Hindlimb muscle (tissue), 1 donor: ENCODE results near the gene UBR4. TPM values are rescaled to one million over a fixed set of nuclear protein-coding genes. Genes with fewer than 3 reads are reported as not detected.

ENCODE experiments used
- DNase-seq: peaks from one replicate; pipeline ENCODE4 v3.0.0-alpha.2; 2013
- polyA plus RNA-seq: library from polyadenylated mRNA; unstranded; fragments of 120-200 nt; gene quantifications from one replicate; pipeline ENCODE4 v1.2.1, GENCODE V29; 2013; ENCODE audit not compliant: insufficient read length

The UBR4 gene
- polyA plus RNA-seq, 1 donor, result 98.1 TPM

DNA sequence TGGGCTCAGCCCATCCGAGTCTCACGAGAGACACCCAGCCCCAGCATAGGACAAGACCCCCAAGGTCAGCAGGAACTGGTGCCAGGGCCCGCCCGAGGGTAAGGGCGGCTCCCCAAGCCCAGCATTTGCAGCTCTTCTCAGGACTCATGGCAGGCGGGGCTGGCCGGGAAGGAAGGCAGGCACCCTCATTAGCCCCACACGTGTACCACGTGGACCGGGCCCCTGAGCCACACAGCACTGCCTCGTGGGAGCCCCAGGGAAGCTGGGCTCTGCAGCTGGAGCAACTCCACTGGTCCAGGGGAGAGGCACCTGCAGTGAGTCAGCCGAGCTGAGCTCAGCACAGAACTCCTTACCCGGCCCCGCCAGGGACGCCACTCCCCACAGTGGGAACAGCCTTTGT, 155.8 kb downstream of the UBR4 start:
- no peak for DNase-seq

DNA sequence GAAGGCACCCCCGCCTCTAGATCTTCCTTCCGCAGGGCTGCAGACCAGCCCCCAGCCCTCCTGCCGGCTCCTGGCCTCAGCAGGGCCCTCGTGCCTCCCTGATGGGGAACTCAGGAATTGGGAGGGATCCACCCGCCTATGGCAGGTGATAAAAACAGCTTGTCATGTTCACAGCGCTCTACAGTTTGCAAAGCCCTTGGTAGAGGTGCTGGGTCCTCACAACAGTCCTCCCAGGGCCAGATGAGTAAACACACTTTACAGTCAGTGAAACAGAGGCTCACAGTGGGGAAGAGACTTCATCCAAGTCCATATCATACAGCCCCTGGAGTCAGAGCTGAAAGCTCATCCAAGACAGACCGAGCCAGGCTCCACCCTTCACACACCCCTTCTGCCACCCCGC, 156.6 kb downstream of the UBR4 start:
- no peak for DNase-seq

DNA sequence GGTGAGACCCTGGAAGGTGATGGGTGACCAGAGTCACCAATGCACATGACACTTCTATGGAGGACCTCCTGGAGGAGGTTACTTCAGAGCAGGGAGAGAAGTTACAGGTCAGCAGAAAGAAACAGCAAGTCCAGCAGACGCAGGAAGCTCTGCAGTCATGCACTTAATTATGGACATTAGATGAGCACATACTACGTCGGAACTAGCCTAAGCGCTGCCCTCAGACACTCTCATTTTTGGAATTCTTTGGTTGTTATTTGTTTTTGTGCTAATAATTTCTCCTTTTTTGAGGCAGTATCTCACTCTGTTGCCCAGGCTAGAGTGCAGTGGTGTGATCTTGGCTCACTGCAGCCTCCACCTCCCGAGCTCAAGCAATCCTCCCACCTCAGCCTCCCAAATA, 160.3 kb downstream of the UBR4 start:
- DNase-seq, result no peak

DNA sequence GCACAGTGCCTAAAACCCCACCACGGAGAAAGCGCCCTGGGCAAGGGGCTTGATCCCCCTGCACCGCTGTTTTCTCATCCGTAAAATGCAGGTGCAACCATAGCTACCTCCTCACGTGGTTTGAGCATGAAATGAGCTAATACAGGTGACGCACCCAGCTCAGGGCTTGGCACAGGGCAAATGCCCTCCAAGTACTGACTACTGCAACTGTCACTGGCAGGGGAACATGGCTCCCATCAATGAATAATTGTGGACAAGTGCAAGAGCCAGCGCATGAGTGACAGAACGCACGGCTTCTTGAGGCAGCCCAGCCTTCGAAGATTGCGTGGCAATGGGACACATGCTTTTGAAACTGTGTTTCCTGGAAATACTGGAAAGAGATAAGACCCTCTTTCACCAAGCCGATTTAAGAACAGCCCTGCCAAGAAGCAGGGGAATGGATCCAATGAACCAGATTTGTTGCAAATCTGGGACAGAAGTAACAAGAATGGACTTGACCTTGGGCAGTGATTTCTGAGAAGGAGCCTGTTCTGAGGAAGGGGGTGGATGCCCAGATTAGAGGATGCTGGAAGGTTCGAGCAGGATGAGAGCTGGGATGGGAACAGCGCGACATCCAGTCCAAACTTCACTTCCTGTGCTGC, 160.8 kb downstream of the UBR4 start:
- DNase-seq, result no peak

DNA sequence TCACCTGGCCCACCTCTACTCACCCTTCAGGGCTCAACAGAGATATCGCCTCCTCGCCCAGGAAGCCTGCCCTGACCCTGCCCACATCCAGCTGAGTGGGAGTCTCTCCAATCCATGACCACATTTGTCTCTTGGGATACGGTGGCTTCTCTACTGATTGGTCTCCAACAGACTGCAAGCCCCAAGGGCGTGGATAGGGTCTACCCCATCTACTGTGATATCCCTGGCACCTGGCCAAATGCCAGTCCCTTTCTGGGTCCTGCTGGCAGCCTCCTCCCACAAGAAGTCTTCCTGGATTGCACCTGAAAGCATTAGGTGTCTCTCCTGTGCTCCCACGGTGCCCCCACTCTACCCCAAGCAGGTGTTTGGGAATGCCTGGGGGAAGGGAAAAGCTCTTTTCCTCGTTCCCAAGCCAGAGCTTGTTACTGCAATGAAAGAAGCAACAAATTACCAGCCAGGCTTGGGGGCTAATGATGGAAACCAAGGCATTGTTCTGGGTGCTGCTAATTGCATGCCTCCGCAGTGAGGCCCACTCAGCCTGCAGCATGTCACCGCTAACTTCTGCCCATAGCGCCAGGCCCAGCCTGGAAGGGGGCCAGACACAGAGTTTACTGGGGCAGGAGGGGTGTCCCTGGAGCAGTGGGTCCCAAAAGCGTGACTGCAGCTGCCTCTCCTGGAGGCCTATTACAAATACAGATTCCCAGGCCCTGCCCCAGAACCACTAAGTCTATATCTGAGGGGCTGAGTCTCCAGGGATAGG, 162.9 kb downstream of the UBR4 start:
- DNase-seq, result no peak

DNA sequence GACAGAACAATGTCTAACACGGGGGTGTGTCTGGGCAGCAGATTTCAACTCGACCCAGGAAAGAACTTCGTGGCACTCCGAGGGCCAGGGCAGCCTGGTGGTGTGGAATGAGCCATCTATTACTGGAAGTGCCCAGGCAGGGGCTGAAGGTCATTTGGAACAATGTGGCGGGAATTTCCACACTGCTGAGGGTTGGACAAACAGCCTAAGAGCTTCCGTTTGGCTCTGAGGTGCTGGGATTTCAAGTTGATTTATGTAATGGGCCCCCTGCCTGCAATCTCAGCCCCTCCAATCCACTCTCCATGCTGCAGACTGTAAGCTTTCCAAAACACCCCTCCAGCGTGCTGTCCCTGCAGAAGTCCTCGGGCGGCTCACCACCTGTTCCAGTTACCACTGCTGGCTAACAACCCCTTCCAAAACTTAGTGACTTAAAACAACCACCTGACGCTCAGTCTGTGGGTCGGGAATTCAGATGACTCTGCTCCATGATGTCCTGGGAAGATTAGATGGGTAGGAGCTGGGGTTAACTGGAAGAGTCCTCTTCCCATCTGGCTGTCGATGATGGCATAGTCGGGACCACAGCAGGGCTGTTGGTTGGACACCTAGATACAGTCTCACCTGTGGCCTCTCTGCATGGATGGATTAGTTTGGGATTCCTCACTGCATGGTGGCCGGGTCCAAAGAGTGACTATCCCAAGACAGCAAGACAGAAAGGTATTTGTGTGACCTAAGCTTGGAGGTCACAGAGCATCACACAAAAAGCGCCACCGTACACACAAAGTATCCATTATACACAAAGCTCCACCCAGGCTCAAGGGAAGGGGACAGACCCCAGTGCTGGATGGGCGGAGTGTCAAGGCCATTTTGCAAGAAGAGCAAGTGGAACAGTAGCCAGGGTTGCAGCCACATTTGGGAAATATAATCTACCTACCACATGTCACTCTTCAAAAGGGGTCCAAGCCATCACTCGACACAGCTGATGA, 163.9 kb downstream of the UBR4 start:
- DNase-seq, result no peak

DNA sequence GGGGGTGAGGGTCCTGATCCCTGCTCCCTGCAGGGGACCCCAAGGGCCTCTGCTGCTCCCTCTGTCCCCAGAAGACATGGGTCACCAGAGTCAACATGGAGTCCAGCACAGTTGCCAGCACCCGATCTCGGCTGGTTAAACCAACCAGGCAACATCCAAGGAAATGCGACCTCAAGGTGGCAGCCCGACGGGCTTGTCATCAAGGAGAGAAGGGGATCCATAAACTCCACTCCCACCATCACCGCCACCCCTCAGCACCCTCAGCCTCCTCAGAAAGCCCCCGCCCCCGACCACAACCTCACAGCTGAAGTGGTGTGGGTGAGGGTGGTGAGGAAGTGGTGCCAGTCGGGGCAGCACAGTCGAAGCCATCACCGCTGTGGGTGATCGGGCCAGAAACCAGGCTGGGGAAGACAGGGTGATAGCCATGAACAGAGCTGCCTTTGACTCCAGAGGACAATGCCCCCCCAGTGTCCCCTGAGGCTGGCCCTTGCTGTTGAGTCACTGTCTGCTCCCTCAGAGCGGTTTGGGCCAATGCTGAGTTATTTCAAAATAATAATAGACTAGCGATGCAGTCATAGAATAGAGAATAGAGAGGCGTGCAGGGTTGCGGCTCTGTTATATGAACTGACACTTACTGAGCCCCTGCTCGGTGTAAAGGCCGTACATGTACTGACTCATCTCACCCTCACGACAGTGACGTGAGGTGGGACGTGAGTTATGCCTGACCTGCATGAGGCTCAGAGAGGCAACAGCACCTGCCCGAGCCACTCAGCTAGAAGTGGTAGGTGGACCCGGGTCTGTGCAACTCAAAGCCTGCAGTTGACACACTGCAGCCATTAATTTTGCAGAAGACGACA, 164.9 kb downstream of the UBR4 start:
- no peak for DNase-seq

DNA sequence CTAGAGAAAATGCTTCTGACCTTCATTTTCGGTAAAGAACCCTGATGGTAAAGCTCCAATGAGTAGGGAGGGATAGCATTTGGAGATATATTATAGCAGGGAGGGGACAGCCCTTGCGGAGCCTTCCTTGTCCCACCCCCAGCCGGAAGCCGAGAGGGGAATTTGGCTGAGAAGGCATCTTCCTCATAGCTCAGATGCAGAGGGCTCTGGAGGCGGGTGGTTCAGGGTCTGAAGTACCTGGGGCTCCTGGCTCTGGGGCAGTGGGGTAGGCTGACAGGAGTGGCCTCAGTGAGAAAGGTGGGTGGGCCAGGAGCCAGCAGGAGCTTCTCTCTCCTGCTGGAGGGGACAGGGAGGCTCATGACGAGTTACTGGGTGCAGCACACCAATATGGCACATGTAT, 165.6 kb downstream of the UBR4 start:
- DNase-seq, result no peak

DNA sequence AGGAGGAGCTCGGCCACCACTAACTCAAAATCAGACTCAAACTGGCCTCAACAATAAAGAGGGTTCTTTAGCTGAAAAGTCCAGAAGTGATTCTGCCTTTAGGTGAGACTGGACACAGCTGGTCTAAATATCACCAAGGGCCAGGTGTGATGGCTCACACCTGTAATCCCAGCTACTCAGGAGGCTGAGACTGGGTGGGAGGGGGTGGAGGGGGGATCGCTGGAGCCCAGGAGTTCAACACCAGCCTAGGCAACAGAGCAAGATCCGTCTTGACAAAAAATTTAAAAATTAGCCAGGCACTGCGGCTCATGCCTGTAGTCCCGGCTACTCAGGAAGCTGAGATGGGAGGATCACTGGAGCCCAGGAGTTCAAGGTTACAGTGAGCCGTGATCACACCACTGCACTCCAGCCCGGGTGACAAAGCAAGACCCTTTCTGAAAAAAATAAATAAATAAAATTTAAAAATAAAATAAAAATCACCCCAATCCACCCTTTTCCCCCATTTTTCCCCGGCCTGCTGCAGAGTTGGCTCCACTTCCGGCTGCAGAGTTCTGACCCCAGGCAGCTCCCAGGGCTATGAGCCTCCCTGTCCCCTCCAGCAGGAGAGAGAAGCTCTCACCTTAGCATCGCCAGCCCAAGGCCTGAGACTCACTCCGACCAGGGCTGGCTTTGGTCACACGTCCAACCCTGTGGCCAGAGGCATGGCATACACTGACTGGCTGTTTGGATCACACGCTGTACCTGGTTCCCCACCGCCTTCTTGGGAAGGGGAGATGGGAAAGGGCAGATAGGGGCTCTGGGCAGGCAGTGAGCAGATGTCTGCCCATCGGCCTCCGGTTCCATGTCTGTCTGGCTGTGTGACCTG, 166.3 kb downstream of the UBR4 start:
- DNase-seq, result no peak

DNA sequence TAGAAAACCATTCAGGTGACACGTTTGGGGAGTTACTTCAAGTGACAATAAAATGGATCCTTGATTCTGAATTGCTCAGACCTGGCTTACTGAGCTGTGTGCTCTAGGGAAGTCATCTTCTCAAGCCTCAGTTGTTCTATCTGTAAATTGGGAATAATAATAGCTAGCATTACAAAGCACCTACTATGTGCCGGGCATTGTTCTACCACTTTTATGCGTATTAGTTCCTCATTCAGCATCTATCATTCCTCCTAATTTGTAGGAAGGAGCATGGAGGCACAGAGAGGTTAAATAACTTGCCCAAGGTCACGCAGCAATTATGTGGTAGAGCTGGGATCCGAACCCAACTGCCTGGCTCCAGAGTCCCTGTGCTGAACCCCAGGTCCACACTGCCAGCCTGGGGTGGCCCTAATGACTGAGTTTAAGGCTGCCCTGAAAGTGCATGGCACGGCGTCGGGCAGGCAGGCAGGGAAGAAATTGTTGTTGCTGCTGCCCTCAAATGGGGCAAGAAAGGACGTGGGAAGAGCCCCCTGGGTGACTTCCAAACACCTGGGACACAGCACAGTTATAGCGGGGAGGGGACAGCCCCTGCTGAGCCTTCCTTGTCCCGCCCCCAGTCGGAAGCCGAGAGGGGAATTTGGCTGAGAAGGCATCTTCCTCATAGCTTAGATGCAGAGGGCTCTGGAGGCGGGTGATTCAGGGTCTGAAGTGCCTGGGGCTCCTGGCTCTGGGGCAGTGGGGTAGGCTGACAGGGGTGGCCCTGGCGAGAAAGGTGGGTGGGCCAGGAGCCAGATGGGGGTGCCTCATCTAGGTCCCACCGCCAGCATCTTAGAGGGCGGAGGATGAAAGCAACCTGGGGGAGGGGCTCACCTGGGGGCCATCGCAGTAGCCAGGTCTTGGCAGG, 167.1 kb downstream of the UBR4 start:
- DNase-seq, result no peak

DNA sequence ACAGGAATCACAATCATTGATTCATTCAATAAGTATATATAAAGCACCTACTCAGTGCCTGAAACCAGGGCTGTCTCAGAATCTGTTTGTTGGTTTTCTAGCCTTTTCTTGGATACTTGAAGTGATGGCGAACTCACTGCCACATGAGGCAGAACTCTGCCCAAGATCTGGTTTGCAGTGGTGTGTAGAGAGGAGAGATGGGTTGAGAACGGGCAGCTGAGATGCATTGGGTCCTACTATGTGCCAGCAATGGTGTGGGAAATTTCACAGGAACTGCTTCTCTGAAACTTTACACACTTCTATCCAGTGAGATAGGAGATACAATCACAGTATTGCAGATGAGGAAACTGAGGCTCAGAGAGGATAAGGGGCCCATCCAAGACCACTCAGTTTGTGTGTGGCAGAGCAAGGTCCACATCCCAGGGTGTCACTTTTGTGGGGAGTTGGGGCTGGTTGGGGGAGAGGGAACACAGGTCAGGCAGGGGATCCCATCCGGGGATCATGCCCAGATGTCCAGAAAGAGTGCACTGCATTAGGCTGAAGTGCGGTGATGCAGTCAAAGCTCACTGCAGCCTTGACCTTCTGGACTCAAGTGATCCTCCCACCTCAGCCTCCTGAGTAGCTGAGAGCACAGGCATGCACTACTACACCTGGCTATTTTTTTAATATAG, 169.9 kb downstream of the UBR4 start:
- DNase-seq, result no peak

DNA sequence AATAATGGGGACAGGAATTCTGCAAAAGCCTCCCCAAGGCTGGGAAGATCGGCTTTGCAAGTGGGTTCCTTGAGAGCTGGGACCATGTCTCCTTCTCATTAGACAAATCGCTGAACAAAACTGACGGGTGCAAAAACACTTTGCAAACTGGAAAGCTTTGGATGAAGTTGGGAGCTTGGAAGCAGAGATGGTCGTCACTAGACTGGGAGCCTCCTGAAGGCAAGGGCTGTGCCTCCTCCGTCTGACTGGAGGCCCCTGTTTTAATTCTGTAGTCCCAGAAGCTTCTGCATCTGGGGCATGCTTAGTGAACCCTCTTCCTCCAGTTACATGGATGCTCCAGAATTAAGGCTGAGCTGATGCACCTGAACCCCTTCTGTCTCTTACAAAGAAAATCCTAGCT, 171.3 kb downstream of the UBR4 start:
- DNase-seq, result no peak

DNA sequence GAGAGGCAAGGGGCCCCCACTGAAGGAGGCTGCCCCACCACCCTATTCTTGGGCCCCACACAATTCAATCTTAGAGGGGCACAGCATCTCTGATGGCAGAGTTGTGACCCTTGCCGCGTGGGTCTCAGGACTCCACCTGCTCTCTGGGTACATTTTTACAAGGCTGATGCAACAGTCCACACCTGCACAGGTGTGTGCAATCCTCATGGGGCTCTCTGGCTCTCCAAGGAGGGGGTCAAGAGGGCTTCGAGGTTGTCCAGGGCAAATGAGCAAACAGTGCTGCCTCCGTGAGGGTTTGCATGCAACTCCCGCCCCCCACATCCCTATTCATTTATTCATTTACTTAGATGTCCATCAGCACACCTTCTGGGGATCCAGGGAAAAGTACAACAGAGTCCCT, 172.0 kb downstream of the UBR4 start:
- no peak for DNase-seq

DNA sequence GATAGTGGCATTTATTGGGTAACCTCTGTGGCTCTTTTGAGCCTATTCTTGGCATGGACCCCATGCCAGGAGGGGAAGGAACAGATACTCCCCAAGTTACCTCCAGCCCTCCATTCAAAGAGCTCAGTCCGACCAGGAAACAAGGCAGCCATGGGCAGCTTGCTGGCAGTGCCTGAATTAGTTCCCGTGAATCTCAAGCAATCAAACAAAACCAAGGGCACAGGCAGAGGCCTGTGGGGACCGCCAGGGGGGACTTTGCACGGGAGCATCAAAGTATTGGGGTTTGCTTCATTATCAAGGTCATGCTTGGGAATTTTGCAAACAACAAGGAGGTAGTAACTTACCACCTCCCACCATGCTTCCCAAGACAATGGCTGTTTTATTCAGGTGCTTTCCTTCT, 172.4 kb downstream of the UBR4 start:
- DNase-seq, result no peak

DNA sequence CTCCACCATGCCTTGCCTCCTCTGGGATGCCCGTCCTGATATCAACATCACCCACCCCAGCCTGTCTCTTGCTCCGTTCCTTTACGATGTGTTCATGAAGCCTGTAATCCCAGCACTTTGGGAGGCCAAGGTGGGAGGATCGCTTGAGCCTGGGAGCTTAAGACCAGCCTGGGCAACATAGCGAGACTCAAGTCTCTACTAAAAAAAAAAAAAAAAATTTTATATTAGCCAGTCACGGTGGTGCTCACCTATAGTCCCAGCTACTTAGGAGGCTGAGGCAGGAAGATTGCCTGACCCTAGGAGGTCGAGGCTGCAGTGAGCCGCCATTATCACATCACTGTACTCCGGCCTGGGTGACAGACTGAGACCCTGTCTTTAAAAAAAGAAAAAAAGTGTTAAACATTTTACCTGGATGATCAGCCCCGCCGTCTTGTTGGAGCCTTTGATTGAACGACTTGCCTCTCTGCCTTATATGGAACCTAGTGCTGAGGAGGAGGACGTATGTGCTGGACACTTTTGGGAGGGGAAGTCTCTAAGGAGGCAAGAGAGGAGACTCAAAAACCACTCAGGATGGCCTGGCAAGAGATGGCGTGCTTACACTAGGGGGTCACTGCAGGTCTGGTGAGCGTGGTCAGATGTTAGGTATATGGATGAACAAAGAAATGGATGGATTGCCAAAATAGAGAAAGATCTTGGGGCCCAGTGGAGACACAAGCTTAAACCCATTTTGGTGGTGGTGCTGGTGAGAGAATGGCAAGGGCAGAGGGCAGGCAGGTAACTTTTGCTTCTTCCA, 173.1 kb downstream of the UBR4 start:
- DNase-seq, result no peak

DNA sequence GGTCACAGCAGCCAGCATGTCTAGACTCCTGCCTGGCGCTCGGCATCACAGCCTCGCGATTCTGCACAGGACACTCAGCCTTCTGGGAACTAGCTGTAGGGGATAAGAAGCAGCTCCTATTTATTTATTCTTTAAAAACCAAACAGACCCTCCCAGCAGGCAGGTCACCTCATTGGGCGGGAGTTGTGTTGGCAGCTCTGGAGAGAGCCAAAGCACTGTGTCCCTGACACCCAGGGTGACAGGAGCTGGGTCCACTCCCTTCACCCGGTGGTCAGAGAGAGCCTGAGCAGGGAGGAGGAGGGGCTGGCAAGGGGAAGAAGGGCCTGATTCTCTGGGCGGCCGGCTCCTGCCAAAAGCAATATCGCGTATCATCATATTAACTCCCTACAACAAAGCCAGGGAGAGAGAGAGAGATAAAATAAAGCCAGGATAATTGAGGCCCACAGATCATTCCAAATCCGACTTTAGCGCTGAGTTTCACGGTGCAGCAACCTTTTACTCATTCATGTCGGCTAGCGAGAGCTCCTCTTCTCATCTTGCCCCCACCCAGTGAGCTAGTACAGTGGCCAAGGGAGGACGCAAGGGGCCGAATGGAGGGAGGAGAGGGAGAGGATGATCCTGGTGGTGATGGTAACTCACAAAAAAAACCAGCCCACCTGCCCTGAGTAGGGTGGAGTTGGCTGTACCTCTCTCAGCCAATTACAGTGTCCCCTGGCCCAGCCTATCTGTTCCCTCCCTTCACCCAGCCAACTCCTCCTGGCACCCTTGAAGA, 173.8 kb downstream of the UBR4 start:
- DNase-seq, result no peak

DNA sequence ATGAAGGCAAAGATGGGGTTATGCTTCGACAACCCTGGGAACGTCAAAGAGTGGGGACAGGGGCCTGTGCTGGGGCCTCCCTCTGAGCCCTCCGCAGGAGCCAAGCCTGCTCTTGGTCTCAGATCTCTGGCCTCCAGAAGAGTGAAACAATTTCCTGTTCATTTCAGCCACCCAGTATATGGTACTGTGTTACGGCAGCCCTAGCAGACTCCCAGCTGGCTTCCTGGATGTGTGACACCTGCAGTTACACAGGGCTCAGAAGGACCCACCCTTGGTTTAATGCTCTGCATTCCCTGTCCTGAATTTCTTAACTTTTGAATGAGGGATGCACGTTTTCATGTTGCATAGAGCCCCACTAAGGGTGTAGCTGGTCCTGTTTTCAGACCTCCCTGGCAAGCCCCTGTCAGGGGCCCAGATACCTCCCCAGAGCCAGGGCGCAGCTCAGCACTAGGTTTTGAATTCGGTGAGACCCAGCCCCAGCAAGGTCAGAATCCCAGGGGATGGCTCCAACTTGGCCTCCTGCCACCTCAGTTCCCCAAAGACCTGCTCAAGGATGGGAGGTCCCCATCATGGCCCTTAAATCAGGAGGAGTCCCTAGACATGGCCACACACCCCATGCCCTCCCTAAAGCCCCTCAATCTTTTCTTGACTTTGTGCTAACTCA, 174.6 kb downstream of the UBR4 start:
- no peak for DNase-seq
